ACC112 (cell line): ENCODE data around the gene TPX2.

Source experiments
- H2AFZ ChIP-seq: fragments of 200-600 bp; sonication (generic); one replicate; pipeline ENCODE4 v1.6.0; 2017; ENCODE audit warnings: antibody characterized with exemption, low read length; ENCODE audit not compliant: unreplicated experiment
- H3K27ac ChIP-seq: fragments of 200-600 bp; sonication (generic); 2 replicates; pipeline ENCODE4 v1.5.1; 2014; ENCODE audit warnings: low read depth, mild to moderate bottlenecking, antibody characterized with exemption, low read length, moderate library complexity
- H3K27me3 ChIP-seq: fragments of 200-600 bp; sonication (generic); 2 replicates; pipeline ENCODE4 v1.6.1; 2014; ENCODE audit warnings: mild to moderate bottlenecking, antibody characterized with exemption, low read length, moderate library complexity, mixed read lengths; ENCODE audit not compliant: insufficient read depth
- H3K36me3 ChIP-seq: fragments of 200-600 bp; sonication (generic); 2 replicates; pipeline ENCODE4 v1.6.1; 2016; ENCODE audit warnings: mild to moderate bottlenecking, antibody characterized with exemption, low read length, moderate library complexity, mixed read lengths; ENCODE audit not compliant: insufficient read depth
- H3K4me1 ChIP-seq: fragments of 200-600 bp; sonication (generic); one replicate; pipeline ENCODE4 v1.6.1; 2016; ENCODE audit warnings: low read length, mixed read lengths; ENCODE audit not compliant: insufficient read depth, unreplicated experiment, control insufficient read depth
- H3K4me3 ChIP-seq: fragments of 200-600 bp; sonication (generic); 2 replicates; pipeline ENCODE4 v1.5.1; 2014; ENCODE audit warnings: mild to moderate bottlenecking, low read depth, low read length
- H3K79me2 ChIP-seq: fragments of 200-600 bp; sonication (generic); one replicate; pipeline ENCODE4 v1.6.0; 2016; ENCODE audit warnings: low read length; ENCODE audit not compliant: control insufficient read depth, unreplicated experiment, insufficient read depth

The TPX2 gene

DNA sequence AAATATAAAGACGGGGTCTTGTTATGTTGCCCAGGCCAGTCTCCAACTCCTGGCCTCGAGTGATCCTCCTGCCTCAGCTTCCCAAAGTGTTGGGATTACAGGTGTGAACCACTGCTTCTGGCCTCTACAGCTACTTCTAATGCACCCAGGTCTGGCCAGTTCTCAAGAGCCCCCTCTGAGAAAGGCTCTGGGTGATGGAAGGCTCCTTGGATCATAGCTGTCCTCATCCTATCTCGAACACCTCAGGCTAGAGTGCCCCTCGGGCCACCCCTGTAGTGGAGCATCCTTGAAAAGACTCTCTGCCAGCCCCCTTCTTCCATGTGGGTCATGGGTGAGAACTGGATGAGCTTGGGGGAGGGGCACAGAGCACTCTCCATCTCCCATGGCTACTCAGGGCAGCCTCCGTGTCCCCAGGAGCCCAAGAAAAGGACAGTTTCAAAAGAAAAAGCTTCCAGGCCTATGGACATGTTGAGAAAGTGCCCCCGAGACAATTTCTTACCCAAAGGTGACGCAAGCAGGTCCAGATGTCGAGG, 79.4 kb downstream of the TPX2 start:
- Histone ChIP-seq H3K27me3 (no peaks in the 10 kb centered on the region), H3K4me3 (no peak overlapping the region), H3K79me2 (no peaks in the 10 kb centered on the region), H3K4me1 (peaks cover 8% of the 10 kb centered on the region), H3K27ac (no peak overlapping the region), H3K36me3 (no peaks in the 10 kb centered on the region), H2AFZ (no peak overlapping the region)

GRCh38 chr20:31819083-31819784, 80.1 kb downstream of the TPX2 start, which contains the start of gene MYLK2:
Gene MYLK2, plus strand, starts transcription at chr20:31819356. Its CDS starts 225 bp downstream, at chr20:31819581.
- H3K79me2 ChIP-seq = no peaks in the 10 kb centered on the region
- H3K4me3 ChIP-seq = no peak within 1 kb of the TSS
- no peak within 1 kb of the TSS for H3K27ac ChIP-seq
- H2AFZ ChIP-seq = no peak within 1 kb of the TSS
- H3K27me3 ChIP-seq = no peaks in the 10 kb centered on the region
- peaks cover 13% of the 10 kb centered on the region for H3K4me1 ChIP-seq
- no peaks in the 10 kb centered on the region for H3K36me3 ChIP-seq

- no peaks in the 10 kb centered on the region for H3K27me3 ChIP-seq
- no peak overlapping the region for H2AFZ ChIP-seq
- peaks cover 16% of the 10 kb centered on the region for H3K4me1 ChIP-seq
- no peaks in the 10 kb centered on the region for H3K36me3 ChIP-seq
- H3K27ac ChIP-seq = no peak overlapping the region
- no peaks in the 10 kb centered on the region for H3K79me2 ChIP-seq
- H3K4me3 ChIP-seq = no peak overlapping the region
These were observed 81.1 kb downstream of the TPX2 start for GRCh38 chr20:31820228-31820627.

DNA sequence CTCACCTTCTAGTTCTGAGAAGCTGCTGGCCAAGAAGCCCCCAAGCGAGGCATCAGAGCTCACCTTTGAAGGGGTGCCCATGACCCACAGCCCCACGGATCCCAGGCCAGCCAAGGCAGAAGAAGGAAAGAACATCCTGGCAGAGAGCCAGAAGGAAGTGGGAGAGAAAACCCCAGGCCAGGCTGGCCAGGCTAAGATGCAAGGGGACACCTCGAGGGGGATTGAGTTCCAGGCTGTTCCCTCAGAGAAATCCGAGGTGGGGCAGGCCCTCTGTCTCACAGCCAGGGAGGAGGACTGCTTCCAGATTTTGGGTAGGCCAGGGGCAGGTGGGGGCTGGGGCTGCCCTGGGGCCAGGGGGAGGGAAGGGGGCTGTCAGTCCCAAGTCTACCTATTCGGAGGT, 82.3 kb downstream of the TPX2 start:
- Histone ChIP-seq H3K36me3 (no peaks in the 10 kb centered on the region), H3K27ac (no peak overlapping the region), H3K4me1 (peaks cover 10% of the 10 kb centered on the region), H2AFZ (no peak overlapping the region), H3K79me2 (no peaks in the 10 kb centered on the region), H3K4me3 (no peak overlapping the region), H3K27me3 (no peaks in the 10 kb centered on the region)

GRCh38 chr20:31822421-31823330, 83.6 kb downstream of the TPX2 start:
- H2AFZ ChIP-seq = no peak overlapping the region
- H3K4me3 ChIP-seq = no peak overlapping the region
- H3K27ac ChIP-seq = no peak overlapping the region

GRCh38 chr20:31823360-31824124, 84.5 kb downstream of the TPX2 start:
- Histone ChIP-seq H2AFZ (no peak overlapping the region), H3K4me1 (peaks cover 10% of the 10 kb centered on the region), H3K27me3 (no peaks in the 10 kb centered on the region), H3K79me2 (no peaks in the 10 kb centered on the region), H3K4me3 (no peak overlapping the region), H3K36me3 (no peaks in the 10 kb centered on the region), H3K27ac (no peak overlapping the region)

More at GRCh38 chr20:31822421-31823330, 83.6 kb downstream of the TPX2 start:
- no peaks in the 10 kb centered on the region for H3K36me3 ChIP-seq
- H3K79me2 ChIP-seq = no peaks in the 10 kb centered on the region
- H3K4me1 ChIP-seq = peaks cover 10% of the 10 kb centered on the region
- H3K27me3 ChIP-seq = no peaks in the 10 kb centered on the region

- Histone ChIP-seq H3K27ac (no peak overlapping the region), H2AFZ (no peak overlapping the region), H3K4me1 (peaks cover 10% of the 10 kb centered on the region), H3K36me3 (no peaks in the 10 kb centered on the region), H3K79me2 (no peaks in the 10 kb centered on the region), H3K4me3 (no peak overlapping the region), H3K27me3 (no peaks in the 10 kb centered on the region)
These were observed 85.0 kb downstream of the TPX2 start for GRCh38 chr20:31824125-31824485.

- Histone ChIP-seq H2AFZ (no peak overlapping the region), H3K4me3 (no peak overlapping the region), H3K36me3 (no peaks in the 10 kb centered on the region), H3K4me1 (peaks cover 10% of the 10 kb centered on the region), H3K79me2 (no peaks in the 10 kb centered on the region), H3K27ac (no peak overlapping the region), H3K27me3 (no peaks in the 10 kb centered on the region)
These were observed 85.6 kb downstream of the TPX2 start for GRCh38 chr20:31824554-31825313.

- Histone ChIP-seq H3K4me3 (no peak overlapping the region), H3K27me3 (no peaks in the 10 kb centered on the region)
These were observed 87.0 kb downstream of the TPX2 start for GRCh38 chr20:31826074-31826473.

DNA sequence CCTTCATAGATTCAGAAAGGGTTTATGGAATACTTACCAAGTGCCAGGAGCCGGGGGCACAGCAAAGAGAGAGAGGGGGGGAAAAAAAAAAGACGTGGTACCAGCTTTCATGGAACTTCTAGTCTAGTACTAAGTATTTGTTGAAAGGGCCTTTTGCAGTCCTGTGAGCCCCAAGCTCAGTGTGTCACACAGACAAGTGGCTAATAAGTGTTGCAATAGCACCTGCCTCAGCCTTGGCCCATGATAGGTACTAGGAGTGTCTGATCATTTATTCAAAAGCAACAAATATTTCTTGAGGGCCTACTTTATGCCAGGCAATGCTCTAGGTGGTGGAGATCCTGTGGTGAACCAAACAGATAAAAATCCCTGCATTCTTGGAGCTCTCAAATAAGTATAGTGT, 88.0 kb downstream of the TPX2 start:
- peaks cover 10% of the 10 kb centered on the region for H3K4me1 ChIP-seq

More at GRCh38 chr20:31826074-31826473, 87.0 kb downstream of the TPX2 start:
- peaks cover 10% of the 10 kb centered on the region for H3K4me1 ChIP-seq
- no peak overlapping the region for H3K27ac ChIP-seq
- no peaks in the 10 kb centered on the region for H3K79me2 ChIP-seq
- no peak overlapping the region for H2AFZ ChIP-seq
- no peaks in the 10 kb centered on the region for H3K36me3 ChIP-seq

More for the DNA sequence above, 88.0 kb downstream of the TPX2 start:
- H3K27ac ChIP-seq = no peak overlapping the region
- H3K4me3 ChIP-seq = no peak overlapping the region
- H3K79me2 ChIP-seq = no peaks in the 10 kb centered on the region
- H2AFZ ChIP-seq = no peak overlapping the region
- H3K27me3 ChIP-seq = no peaks in the 10 kb centered on the region
- H3K36me3 ChIP-seq = no peaks in the 10 kb centered on the region
